ENCODE data around the gene RMND5A.
A peak's percentile ranks its signal among the peaks of the same experiment; 100 is the strongest.

The RMND5A gene

DNA sequence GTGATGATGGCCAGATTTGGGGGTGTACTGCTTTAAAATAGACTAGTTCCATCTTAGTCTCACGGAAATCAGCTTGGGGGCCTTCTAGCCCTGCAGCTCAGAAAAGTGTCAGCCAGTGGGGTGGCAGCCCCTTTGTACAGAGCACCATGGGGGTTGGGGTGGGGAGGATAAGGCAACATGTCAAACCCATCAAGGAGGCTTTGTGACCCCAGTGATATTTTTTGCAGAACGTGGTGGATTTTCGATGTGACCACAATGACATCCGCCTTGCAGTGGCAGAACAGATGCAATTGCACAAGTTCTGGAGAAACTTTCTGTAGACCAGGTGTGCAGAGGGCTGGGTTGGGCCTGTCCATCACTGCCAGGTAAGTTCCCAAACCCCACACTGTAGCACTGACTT lies 73.7 kb downstream of the RMND5A start:
- no peak for DNase-seq

DNA sequence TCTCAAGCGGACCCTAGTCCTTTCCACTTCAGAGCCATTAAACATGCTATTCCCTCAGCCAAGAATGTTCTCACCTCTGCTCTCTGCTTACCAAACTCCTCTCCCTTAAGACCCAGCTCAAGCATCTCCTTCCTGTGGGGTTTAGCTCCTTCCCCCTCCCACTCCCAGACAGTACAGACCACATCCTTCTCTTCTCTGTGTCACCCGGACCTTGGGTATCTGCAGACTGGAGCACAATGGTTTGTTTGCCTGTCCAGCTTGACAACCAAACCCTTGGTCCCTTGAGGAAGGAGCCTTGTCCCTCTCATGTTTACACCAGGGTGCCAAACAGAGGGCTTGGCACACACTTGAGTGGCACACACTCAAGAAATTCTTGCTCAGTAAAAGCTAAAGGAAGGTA lies 74.8 kb downstream of the RMND5A start:
- DNase-seq = no peak

DNA sequence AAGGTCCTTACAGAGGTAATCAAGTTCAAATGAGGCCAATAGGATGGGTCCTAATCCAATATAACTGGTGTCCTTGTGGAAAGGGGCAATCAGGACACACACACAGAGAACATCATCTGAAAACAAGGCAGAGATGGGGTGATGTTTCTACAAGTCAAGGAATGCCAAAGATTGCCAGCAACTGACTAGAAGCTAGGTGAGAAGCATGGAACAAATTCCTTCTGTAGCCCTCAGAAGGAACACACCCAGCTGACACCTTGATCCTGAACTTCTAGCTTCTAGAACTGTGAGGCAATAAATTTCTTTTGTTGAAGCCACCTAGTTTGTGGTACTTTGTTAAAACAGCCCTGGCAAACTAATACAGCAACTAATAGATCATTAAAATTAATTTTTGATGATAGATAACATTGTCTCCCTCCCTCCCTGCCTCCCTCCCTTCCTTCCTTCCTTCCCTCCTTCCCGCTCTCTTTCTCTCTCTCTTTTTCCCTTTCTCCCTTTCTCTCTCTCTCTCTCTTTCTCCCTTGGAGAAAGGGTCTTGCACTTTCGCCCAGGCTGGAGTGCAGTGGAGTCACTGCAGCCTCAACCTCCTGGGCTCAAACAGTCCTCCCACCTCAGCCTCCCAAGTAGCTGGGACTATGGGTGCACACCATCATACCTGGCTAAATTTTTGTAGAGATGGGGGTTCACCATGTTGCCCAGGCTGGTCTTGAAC lies 80.9 kb downstream of the RMND5A start:
- no peak for DNase-seq

- DNase-seq = no peak
Measured at GRCh38 chr2:86806059-86806857, 86.2 kb downstream of the RMND5A start.

GRCh38 chr2:86807133-86807467 lies 87.0 kb downstream of the RMND5A start:
- no peak for DNase-seq

GRCh38 chr2:86807468-86808275 lies 87.6 kb downstream of the RMND5A start:
- DNase-seq = peak; percentile 31

- peak; percentile 89 for DNase-seq
Measured at GRCh38 chr2:86808315-86809161, 88.4 kb downstream of the RMND5A start.

DNA sequence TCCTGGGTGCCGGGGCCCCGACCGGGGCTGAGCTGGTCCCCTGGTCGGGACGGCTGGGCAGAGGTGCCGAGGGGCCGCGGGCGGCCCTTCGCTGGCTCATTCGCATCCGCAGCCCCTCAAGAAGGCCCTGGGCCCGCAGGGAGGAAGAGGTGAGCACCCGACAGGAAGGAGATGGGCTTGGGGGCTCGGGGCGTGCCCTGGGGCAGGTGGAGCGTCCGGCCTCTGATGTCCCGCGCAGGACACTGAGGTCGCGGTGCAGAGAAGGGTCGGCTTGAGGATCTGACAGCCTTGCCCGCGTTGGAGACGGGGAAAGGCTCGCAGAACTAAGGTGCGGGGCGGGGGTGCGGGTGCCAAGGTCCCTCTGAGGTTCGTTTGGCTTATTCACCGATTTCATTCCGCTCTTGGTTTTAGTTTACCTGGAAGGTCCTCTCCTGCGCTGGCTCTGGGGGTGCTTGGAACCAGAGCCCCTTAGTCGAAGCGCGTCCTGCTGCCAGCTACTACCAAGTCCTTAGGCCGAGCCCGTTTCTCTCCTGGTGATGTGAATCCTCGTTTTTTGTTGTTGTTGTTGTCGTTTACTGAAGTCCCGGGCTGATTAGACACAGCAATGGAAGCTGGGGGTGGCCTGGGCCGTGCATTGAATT lies 89.5 kb downstream of the RMND5A start:
- no peak for DNase-seq

DNA sequence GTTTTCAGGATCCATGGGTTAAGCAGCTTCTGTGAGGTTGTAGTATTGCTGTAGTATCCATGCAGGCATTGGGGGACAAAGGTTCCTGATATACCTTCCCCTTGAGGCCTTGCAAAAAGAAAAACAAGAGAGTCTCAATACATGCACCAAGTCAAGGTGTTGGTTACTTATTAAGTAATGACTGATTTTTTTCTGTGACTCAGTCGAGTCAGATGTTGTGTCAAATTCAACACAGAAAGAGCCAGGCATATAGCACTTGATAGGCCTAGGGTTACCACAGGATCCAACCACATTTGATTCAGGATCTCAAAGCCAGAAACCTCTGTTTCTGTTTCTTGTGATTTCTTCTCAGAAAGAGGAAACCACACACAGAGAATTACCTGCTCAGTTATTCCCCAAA lies 95.5 kb downstream of the RMND5A start:
- DNase-seq = no peak

DNA sequence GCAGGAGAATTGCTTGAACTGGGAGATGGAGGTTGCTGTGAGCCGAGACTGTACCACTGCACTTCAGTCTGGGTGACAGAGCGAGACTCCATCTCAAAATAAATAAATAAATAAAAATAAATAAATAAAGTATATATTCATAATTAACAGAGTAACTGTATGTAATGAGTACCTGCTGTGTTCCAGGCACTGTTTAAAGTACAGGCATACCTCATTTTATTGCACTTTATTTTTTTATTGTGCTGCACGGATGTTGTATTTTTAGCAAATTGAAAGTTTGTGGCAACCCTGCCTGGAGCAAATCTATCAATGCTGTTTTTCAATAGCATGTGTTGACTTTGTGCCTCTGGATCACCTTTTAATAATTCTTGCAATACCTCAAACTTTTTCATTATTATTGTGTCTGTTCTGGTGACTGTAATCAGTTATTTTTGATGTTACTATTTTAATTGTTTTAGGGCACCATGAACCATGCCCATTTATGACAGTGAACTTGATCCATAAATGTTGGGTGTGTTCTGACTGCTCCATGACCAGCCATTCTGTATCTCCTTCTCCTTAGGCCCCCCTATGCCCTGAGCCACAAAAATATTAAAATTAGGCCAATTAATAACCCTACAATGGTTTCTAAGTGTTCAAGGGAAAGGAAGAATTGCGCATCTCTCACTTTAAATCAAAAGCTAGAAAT lies 98.2 kb downstream of the RMND5A start:
- DNase-seq = no peak

DNA sequence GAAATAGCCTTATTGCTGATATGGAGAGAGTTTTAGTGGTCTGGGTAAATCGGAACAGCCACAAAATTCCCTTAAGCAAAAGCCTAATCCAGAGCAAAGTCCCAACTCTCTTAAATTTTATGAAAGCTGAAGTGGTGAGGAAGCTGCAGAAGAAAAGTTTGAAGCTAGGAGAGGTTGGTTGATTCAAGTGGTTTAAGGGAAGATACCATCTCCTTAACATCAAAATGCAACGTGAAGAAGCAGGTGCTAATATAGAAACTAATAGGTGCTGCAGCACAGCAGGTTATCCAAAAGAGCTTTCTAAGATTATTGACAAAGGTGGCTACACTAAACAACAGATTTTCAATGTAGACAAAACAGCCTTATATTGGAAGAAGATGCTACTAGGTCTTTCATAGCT lies 98.9 kb downstream of the RMND5A start:
- no peak for DNase-seq

GRCh38 chr2:86821306-86821705 lies 101.2 kb downstream of the RMND5A start:
- no peak for DNase-seq

DNA sequence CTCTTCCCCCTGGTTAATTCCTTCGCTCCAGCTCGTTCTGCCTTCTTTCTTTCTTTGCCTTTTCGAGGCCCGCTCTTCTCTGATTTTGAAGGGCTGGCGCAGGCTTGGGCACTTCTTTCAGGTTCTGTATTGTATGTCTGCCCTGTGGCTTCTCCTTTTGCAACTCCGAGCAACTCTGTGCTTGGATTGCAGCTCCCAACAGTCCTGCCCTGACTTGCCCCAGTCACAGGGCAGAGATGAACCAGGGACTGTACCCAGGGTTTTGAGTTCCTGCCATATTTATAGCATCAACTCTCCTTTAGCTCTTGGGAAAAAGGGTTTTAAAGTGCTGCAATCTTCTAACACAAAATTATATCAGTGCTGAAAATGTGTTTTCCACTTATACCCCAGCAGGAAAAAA lies 101.8 kb downstream of the RMND5A start:
- no peak for DNase-seq

- DNase-seq = no peak
Measured at GRCh38 chr2:86822668-86823345, 102.7 kb downstream of the RMND5A start.

DNA sequence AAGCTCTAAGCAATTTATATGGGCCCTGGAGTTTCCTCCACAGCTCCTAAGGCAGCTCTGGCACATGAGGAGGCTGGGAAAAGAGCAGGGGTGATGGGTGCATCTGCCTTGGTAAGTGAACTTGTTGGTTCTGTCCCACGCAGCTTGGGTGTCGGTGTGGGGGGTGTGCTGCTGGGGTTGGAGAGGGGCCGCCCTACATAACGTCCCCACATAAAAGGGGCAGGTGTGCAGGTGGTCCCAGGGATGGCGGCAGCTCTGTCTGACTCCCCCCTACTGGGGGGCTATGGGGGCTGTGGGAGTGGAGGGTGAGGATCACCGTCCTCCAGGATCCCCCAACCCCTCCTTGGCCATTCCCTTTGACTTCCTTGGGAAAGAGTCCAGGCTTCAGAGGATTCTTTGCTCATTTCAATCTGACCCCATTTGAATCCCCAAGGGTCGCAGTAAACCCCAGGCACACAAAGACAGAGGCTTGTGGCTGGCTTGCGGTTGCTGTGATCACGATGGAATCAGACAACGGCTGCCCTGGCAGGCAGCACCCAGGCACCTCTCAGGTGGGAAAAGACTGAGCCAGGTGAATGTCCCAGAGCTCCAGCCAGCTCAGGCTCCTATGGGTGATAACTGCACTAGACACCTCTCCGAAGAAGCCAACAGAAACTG lies 105.1 kb downstream of the RMND5A start:
- DNase-seq = no peak

DNA sequence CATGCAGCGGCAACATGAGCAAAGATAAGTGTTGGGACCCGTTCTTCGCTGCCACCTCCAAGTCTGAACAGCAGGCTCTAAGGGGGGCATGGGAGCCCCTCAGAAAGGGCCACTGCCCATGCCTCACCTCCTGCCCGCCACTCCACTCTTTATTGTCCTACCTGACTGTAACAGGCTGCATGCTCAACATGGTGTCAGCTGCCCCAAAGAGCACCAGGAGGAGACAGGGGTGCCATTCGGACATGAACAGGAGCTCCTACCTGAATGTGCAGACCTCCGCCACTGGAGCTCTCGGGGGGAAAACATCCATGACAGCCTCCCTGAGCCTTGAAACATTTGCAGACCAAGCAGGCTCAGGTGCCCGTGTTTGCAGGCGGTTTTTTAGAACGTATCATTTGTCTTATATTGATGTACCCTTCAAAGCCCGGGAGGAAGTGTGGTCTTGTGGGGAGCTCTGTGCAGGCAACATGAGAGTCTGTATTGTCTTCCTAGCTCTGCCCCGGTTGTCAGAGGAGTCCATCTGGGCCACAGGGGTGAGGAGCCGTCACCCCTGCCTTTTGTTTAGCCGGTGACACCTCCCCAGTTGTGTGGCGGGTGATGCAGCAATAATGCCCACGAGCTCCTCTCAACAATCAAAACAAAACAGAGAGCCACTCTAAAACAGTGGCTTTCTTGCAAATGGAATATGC lies 105.7 kb downstream of the RMND5A start:
- DNase-seq = peak; percentile 22

- DNase-seq = no peak
Measured at GRCh38 chr2:86826951-86827350, 106.9 kb downstream of the RMND5A start.
